Common myeloid progenitor, CD34-positive (primary cell): ENCODE data around the gene DXO. TPM values are rescaled to one million over a fixed set of nuclear protein-coding genes. Genes with fewer than 3 reads are reported as not detected.
"Not testable (repeated sequence)": the region's sequence is repeated elsewhere in the genome, so short reads cannot be mapped to it uniquely, and the experiment has no call there.

Experiments
- CTCF ChIA-PET: fragments of 350-600 bp; sonication (Branson Sonifier 250); formaldehyde crosslinking; loops from one replicate; lab custom pipeline; 2021; ENCODE audit warnings: antibody characterized with exemption; lab: Charles Lee
- POLR2A ChIA-PET: fragments of 350-600 bp; sonication (Branson Sonifier 250); formaldehyde crosslinking; loops from one replicate; lab custom pipeline; 2021; ENCODE audit warnings: antibody characterized with exemption; lab: Charles Lee
- DNase-seq, 3 donors: peaks; one replicate each; pipeline versions ENCODE4 v3.0.0 to v3.0.0-alpha.2; 2013
- H3K27ac ChIP-seq, 2 experiments: 1 replicate in 1 of 2; 2 replicates in 1 of 2; pipeline ENCODE4 v1.7.0; 2013; ENCODE audit warnings: inconsistent platforms in 2 of 2, low read length in 2 of 2, mild to moderate bottlenecking in 2 of 2, low read depth in 1 of 2, moderate library complexity in 1 of 2; ENCODE audit not compliant: severe bottlenecking in 2 of 2, insufficient read depth in 1 of 2, poor library complexity in 1 of 2
- H3K27me3 ChIP-seq, 5 experiments: replicated peaks in 2 of 5; 1 replicate in 3 of 5; 2 replicates in 2 of 5; pipeline versions ENCODE4 v1.6.1 to v1.7.0; 2013; ENCODE audit warnings: low read length in 4 of 5, mild to moderate bottlenecking in 2 of 5, moderate library complexity in 2 of 5, inconsistent platforms in 1 of 5; ENCODE audit not compliant: insufficient read depth in 5 of 5, control insufficient read depth in 4 of 5
- H3K36me3 ChIP-seq, 4 experiments: 1 replicate in 2 of 4; 2 replicates in 2 of 4; pipeline versions ENCODE4 v1.6.1 to v1.7.0; 2013; ENCODE audit warnings: low read length in 3 of 4, control low read depth in 1 of 4, mild to moderate bottlenecking in 1 of 4; ENCODE audit not compliant: control insufficient read depth in 4 of 4, insufficient read depth in 4 of 4
- H3K4me1 ChIP-seq, 4 experiments: 1 replicate in 3 of 4; 2 replicates in 1 of 4; pipeline versions ENCODE4 v1.6.1 to v1.7.1; 2013; ENCODE audit warnings: low read length in 3 of 4, mild to moderate bottlenecking in 3 of 4, control low read depth in 1 of 4, inconsistent platforms in 1 of 4, moderate library complexity in 1 of 4; ENCODE audit not compliant: control insufficient read depth in 4 of 4, insufficient read depth in 4 of 4; ENCODE audit errors: control extremely low read depth in 1 of 4
- H3K4me3 ChIP-seq, 7 experiments: 1 replicate in 4 of 7; 2 replicates in 3 of 7; pipeline versions ENCODE4 v1.5.1 to v1.7.0; 2013; ENCODE audit warnings: mild to moderate bottlenecking in 7 of 7, low read length in 6 of 7, moderate library complexity in 6 of 7, inconsistent platforms in 2 of 7, low read depth in 2 of 7, control low read depth in 1 of 7; ENCODE audit not compliant: insufficient read depth in 4 of 7, control insufficient read depth in 1 of 7; ENCODE audit errors: extremely low read depth in 1 of 7
- H3K9me3 ChIP-seq, 5 experiments: 1 replicate in 4 of 5; 2 replicates in 1 of 5; pipeline versions ENCODE4 v1.6.1 to v1.7.1; 2013; ENCODE audit warnings: low read length in 4 of 5, mild to moderate bottlenecking in 2 of 5, inconsistent platforms in 1 of 5, low read depth in 1 of 5, moderate library complexity in 1 of 5; ENCODE audit not compliant: control insufficient read depth in 4 of 5, insufficient read depth in 2 of 5; ENCODE audit errors: control extremely low read depth in 1 of 5
- WGBS: methylation state at CpG from one replicate; pipeline ENCODE4 v1.1.5; 2013; ENCODE audit not compliant: insufficient coverage; 5-methylcytosine and 5-hydroxymethylcytosine counted together
- polyA plus RNA-seq: library from polyadenylated mRNA; unstranded; fragments of 120-200 nt; gene quantifications from one replicate; pipeline ENCODE4 v1.2.1, GENCODE V29; 2013

The DXO gene
- polyA plus RNA-seq = 31.7 TPM

- Histone ChIP-seq H3K36me3 (peaks cover 7 to 36% (median 31%) of the 10 kb centered on the region in 4 experiments), H3K4me1 (peaks cover 3 to 27% (median 23%) of the 10 kb centered on the region in 4 experiments), H3K27me3 (no peaks in the 10 kb centered on the region), H3K27ac (peak within 1 kb of the TSS; percentile 98 to 99), H3K4me3 (peak within 1 kb of the TSS; percentile 80 to 95 (median 87)), H3K9me3 (no peaks in the 10 kb centered on the region)
- ChIA-PET CTCF (interaction anchor here (1.5 to 6.2 kb wide), 2 partner anchors 13 to 145 kb away, joined by 3 to 37 read pairs; partner anchors contain the start of genes NELFE and SKIC2), POLR2A (interaction anchor here (0.6 to 2.6 kb wide), 5 partner anchors 13 to 434 kb away, joined by 3 to 12 read pairs (median 3); partner anchors contain the start of genes NELFE, SKIC2 and ZBTB12)
- peak; percentile 99 to 100 (median 99) for DNase-seq
- WGBS = under 1% methylated on average over 42 of the region's 62 CpGs
Observed at GRCh38 chr6:31971993-31972708, at the start of gene DXO. TSS of gene DXO (minus strand) at chr6:31972138. CDS start at chr6:31971675, 463 bp downstream.

- no CpG with 5 or more reads among the region's 6 CpGs for WGBS
- H3K36me3 ChIP-seq, DNase-seq, CTCF ChIA-PET, H3K4me1 ChIP-seq, POLR2A ChIA-PET, H3K27me3 ChIP-seq, H3K4me3 ChIP-seq, H3K9me3 ChIP-seq, H3K27ac ChIP-seq: not testable (repeated sequence)
Observed at GRCh38 chr6:32014547-32014946, 42.6 kb upstream of the DXO start, which contains the start of gene C4B. TSS of gene C4B (plus strand) at chr6:32014795. CDS start at chr6:32014846, 51 bp downstream.

GRCh38 chr6:32013738-32014137 is 41.8 kb upstream of the DXO start:
- WGBS = no CpG with 5 or more reads among the region's 5 CpGs
- H3K4me1 ChIP-seq, H3K27ac ChIP-seq, H3K9me3 ChIP-seq, H3K4me3 ChIP-seq, H3K36me3 ChIP-seq, H3K27me3 ChIP-seq, CTCF ChIA-PET, DNase-seq, POLR2A ChIA-PET: not testable (repeated sequence)

- POLR2A ChIA-PET, CTCF ChIA-PET, H3K9me3 ChIP-seq, DNase-seq, H3K4me3 ChIP-seq, H3K4me1 ChIP-seq, H3K36me3 ChIP-seq, H3K27me3 ChIP-seq, H3K27ac ChIP-seq: not testable (repeated sequence)
- whole genome bisulfite sequencing = 100% methylated on average over 3 of the region's 17 CpGs
Observed at GRCh38 chr6:32012941-32013617, 41.1 kb upstream of the DXO start.

- H3K27me3 ChIP-seq, H3K27ac ChIP-seq, DNase-seq, H3K4me3 ChIP-seq, H3K9me3 ChIP-seq, H3K36me3 ChIP-seq, CTCF ChIA-PET, POLR2A ChIA-PET, H3K4me1 ChIP-seq: not testable (repeated sequence)
- WGBS = no CpG with 5 or more reads among the region's 27 CpGs
Observed at GRCh38 chr6:32010856-32011530, 39.1 kb upstream of the DXO start.

- H3K4me1 ChIP-seq, H3K27me3 ChIP-seq, H3K27ac ChIP-seq, H3K9me3 ChIP-seq, CTCF ChIA-PET, DNase-seq, POLR2A ChIA-PET, H3K36me3 ChIP-seq, H3K4me3 ChIP-seq: not testable (repeated sequence)
- WGBS = 86% methylated on average over 1 of the region's 12 CpGs
Observed at GRCh38 chr6:32009537-32009936, 37.6 kb upstream of the DXO start.
